Small intestine (tissue), 7 donors: ENCODE data around the gene DEUP1. TPM values are rescaled to one million over a fixed set of nuclear protein-coding genes. Genes with fewer than 3 reads are reported as not detected.

ENCODE experiments used
- DNase-seq, 2 donors: peaks; one replicate each; pipeline versions ENCODE4 v3.0.0 to v3.0.0-alpha.2; 2013
- FAIRE-seq: peaks from 2 replicates; lab custom pipeline; 2012; peaks lifted over from hg19 to GRCh38; lab: Jason Lieb, UNC
- H3K27ac ChIP-seq, 3 donors: one replicate each; pipeline ENCODE4 v1.5.1; 2013; ENCODE audit warnings: low read length in 2 of 3, mild to moderate bottlenecking in 2 of 3, control low read depth in 1 of 3, inconsistent platforms in 1 of 3, low read depth in 1 of 3, moderate library complexity in 1 of 3
- H3K27me3 ChIP-seq, 3 donors: one replicate each; pipeline ENCODE4 v1.6.1; 2013; ENCODE audit warnings: low read length in 3 of 3, inconsistent platforms in 1 of 3; ENCODE audit not compliant: control insufficient read depth in 3 of 3, insufficient read depth in 3 of 3
- H3K36me3 ChIP-seq, 3 donors: one replicate each; pipeline ENCODE4 v1.6.1; 2013; ENCODE audit warnings: low read length in 3 of 3, inconsistent platforms in 1 of 3, low read depth in 1 of 3, mild to moderate bottlenecking in 1 of 3, moderate library complexity in 1 of 3; ENCODE audit not compliant: control insufficient read depth in 3 of 3, insufficient read depth in 2 of 3
- H3K4me1 ChIP-seq, 3 donors: one replicate each; pipeline ENCODE4 v1.6.1; 2013; ENCODE audit warnings: low read length in 2 of 3, inconsistent platforms in 1 of 3, low read depth in 1 of 3, mild to moderate bottlenecking in 1 of 3, moderate library complexity in 1 of 3; ENCODE audit not compliant: control insufficient read depth in 3 of 3, insufficient read depth in 2 of 3
- H3K4me3 ChIP-seq, 3 donors: one replicate each; pipeline ENCODE4 v1.5.1; 2013; ENCODE audit warnings: low read length in 3 of 3, control low read depth in 1 of 3, inconsistent platforms in 1 of 3, low read depth in 1 of 3, mild to moderate bottlenecking in 1 of 3, moderate library complexity in 1 of 3
- H3K9me3 ChIP-seq, 2 donors: one replicate each; pipeline ENCODE4 v1.6.1; 2013; ENCODE audit warnings: low read depth in 1 of 2, low read length in 1 of 2; ENCODE audit not compliant: control insufficient read depth in 2 of 2, insufficient read depth in 1 of 2
- WGBS, 3 donors: extraction: QIAGEN DNeasy Blood & Tissue Kit; methylation state at CpG; one replicate each; pipeline ENCODE4 v1.1.7; 2013; 5-methylcytosine and 5-hydroxymethylcytosine counted together
- polyA plus RNA-seq, 4 donors: library from polyadenylated mRNA; stranded (reverse) in 3 of 4; unstranded in 1 of 4; fragments of 200-250 nt in 3 of 4; fragments of 120-200 nt in 1 of 4; gene quantifications; one replicate each; pipeline versions ENCODE4 v1.2.1 to v1.2.3, GENCODE V29; 2013
- donor health status: healthy with polysubstance abuse.
- donor health status: control.
- donor health status: control.
- donor health status: Bipolar disorder and iron deficiency.
- donor health status: healthy.

Gene DEUP1
- polyA plus RNA-seq, 4 donors, result 0.03 to 0.68 TPM; not detected in 2

GRCh38 chr11:93481696-93482095 lies 151.2 kb downstream of the DEUP1 start:
- no peaks in the 10 kb centered on the region for H3K27me3 ChIP-seq
- no peaks in the 10 kb centered on the region for H3K9me3 ChIP-seq
- peaks cover 3 to 45% (median 6%) of the 10 kb centered on the region in 3 donors for H3K36me3 ChIP-seq
- peaks cover 0 to 6% (median 0%) of the 10 kb centered on the region in 3 donors for H3K4me1 ChIP-seq
- DNase-seq (no peak), FAIRE-seq (no peak)
- peak overlapping the region in 1 of 3 donors; percentile 50 for H3K27ac ChIP-seq
- 56 to 84% (median 67%) methylated on average over 6 of the region's 6 CpGs for WGBS, 3 donors
- H3K4me3 ChIP-seq, result no peak overlapping the region

- no peaks in the 10 kb centered on the region for H3K27me3 ChIP-seq
- H3K36me3 ChIP-seq, result peaks cover 3 to 41% (median 4%) of the 10 kb centered on the region in 3 donors
- peaks cover 0 to 13% (median 0%) of the 10 kb centered on the region in 3 donors for H3K4me1 ChIP-seq
- no peak for DNase-seq
- no peak for FAIRE-seq
- H3K27ac ChIP-seq, result no peak overlapping the region
- 76 to 91% (median 90%) methylated on average over 10 of the region's 10 CpGs for WGBS, 3 donors
- no peaks in the 10 kb centered on the region for H3K9me3 ChIP-seq
- no peak overlapping the region for H3K4me3 ChIP-seq
Measured at GRCh38 chr11:93482556-93482955, 152.0 kb downstream of the DEUP1 start.

GRCh38 chr11:93484716-93485115 lies 154.2 kb downstream of the DEUP1 start:
- Histone ChIP-seq H3K4me3 (no peak overlapping the region), H3K27ac (no peak overlapping the region), H3K36me3 (peaks cover 0 to 43% (median 3%) of the 10 kb centered on the region in 3 donors), H3K27me3 (no peaks in the 10 kb centered on the region), H3K4me1 (peaks cover 0 to 13% (median 0%) of the 10 kb centered on the region in 3 donors), H3K9me3 (no peaks in the 10 kb centered on the region)
- 63 to 75% (median 67%) methylated on average over 3 of the region's 3 CpGs for WGBS, 3 donors
- DNase-seq (no peak), FAIRE-seq (no peak)

GRCh38 chr11:93485983-93486382 lies 155.4 kb downstream of the DEUP1 start:
- Histone ChIP-seq H3K27ac (no peak overlapping the region), H3K4me3 (no peak overlapping the region), H3K27me3 (no peaks in the 10 kb centered on the region), H3K4me1 (peaks cover 0 to 13% (median 0%) of the 10 kb centered on the region in 3 donors), H3K36me3 (peaks cover 0 to 50% (median 5%) of the 10 kb centered on the region in 3 donors), H3K9me3 (no peaks in the 10 kb centered on the region)
- DNase-seq (no peak), FAIRE-seq (no peak)
- 90 to 93% (median 91%) methylated on average over 2 of the region's 2 CpGs for WGBS, 3 donors

- Histone ChIP-seq H3K36me3 (peaks cover 0 to 46% (median 5%) of the 10 kb centered on the region in 3 donors), H3K27ac (no peak overlapping the region), H3K4me3 (no peak overlapping the region), H3K4me1 (peaks cover 0 to 13% (median 0%) of the 10 kb centered on the region in 3 donors), H3K27me3 (no peaks in the 10 kb centered on the region), H3K9me3 (no peaks in the 10 kb centered on the region)
- DNase-seq, result peak; percentile 14 to 84
- FAIRE-seq, result no peak
- WGBS, 3 donors, result 19 to 50% (median 27%) methylated on average over 7 of the region's 7 CpGs
Measured at GRCh38 chr11:93487032-93487483, 156.5 kb downstream of the DEUP1 start.

Other genes with a start within 250 kb of the DEUP1 start
- gene SLC36A4, start 132.8 kb upstream of the DEUP1 start, polyA plus RNA-seq, result 1 to 10 TPM in 3 of 4 donors, under 1 TPM in 1; 0.45 to 4.9 (median 2.4) TPM
- 100 to 1,000 TPM in 2 of 4 donors, 10 to 100 TPM in 2; 51.0 to 207 (median 95.7) TPM for gene SMCO4, start 212.6 kb downstream of the DEUP1 start, polyA plus RNA-seq